IPS DF 6.9 (cell line): ENCODE results near the gene RNF152.

ENCODE experiments used
- DNase-seq: peaks from one replicate; pipeline ENCODE4 v3.0.0-alpha.2; 2013; ENCODE audit warnings: low read depth, low spot score
- H3K27ac ChIP-seq: one replicate; pipeline ENCODE4 v1.5.1; 2013; ENCODE audit warnings: low read length, control low read depth
- H3K27me3 ChIP-seq: 2 replicates; pipeline ENCODE4 v1.6.1; 2013; ENCODE audit warnings: mild to moderate bottlenecking, low read length; ENCODE audit not compliant: control insufficient read depth, insufficient read depth
- H3K36me3 ChIP-seq: 2 replicates; pipeline ENCODE4 v1.6.1; 2013; ENCODE audit warnings: low read length; ENCODE audit not compliant: control insufficient read depth, insufficient read depth
- H3K4me1 ChIP-seq: 2 replicates; pipeline ENCODE4 v1.6.1; 2013; ENCODE audit warnings: low read length; ENCODE audit not compliant: control insufficient read depth, insufficient read depth
- H3K4me3 ChIP-seq: 2 replicates; pipeline ENCODE4 v1.5.1; 2013; ENCODE audit warnings: mild to moderate bottlenecking, low read length
- H3K9me3 ChIP-seq: 2 replicates; pipeline ENCODE4 v1.6.1; 2013; ENCODE audit warnings: low read length, inconsistent platforms; ENCODE audit not compliant: control insufficient read depth, insufficient read depth
- WGBS: extraction: QIAGEN DNeasy Blood & Tissue Kit; methylation state at CpG from one replicate; pipeline ENCODE4 v1.1.7; 2013; ENCODE audit warnings: mixed read lengths, missing lambda C conversion rate; ENCODE audit not compliant: insufficient read length, insufficient coverage; 5-methylcytosine and 5-hydroxymethylcytosine counted together

The RNF152 gene

GRCh38 chr18:61917818-61918217 lies 25.0 kb upstream of the RNF152 start:
- Histone ChIP-seq H3K27ac (no peak overlapping the region), H3K4me1 (no peaks in the 10 kb centered on the region), H3K9me3 (no peaks in the 10 kb centered on the region), H3K36me3 (no peaks in the 10 kb centered on the region), H3K4me3 (no peak overlapping the region), H3K27me3 (no peaks in the 10 kb centered on the region)
- DNase-seq = no peak
- no CpG with 5 or more reads among the region's 2 CpGs for WGBS

- H3K36me3 ChIP-seq = no peaks in the 10 kb centered on the region
- peaks cover 2% of the 10 kb centered on the region; the same call in 1 of the 2 replicates for H3K4me1 ChIP-seq
- no peaks in the 10 kb centered on the region for H3K27me3 ChIP-seq
- no CpG with 5 or more reads among the region's 3 CpGs for WGBS
- no peak for DNase-seq
- no peak overlapping the region for H3K4me3 ChIP-seq
- H3K9me3 ChIP-seq = no peaks in the 10 kb centered on the region
- no peak overlapping the region for H3K27ac ChIP-seq
Observed at GRCh38 chr18:61912476-61912875, 19.7 kb upstream of the RNF152 start.

GRCh38 chr18:61910101-61910500 lies 17.3 kb upstream of the RNF152 start:
- H3K4me1 ChIP-seq = peaks cover 2% of the 10 kb centered on the region; the same call in 1 of the 2 replicates
- H3K27me3 ChIP-seq = no peaks in the 10 kb centered on the region
- no peak overlapping the region for H3K27ac ChIP-seq
- DNase-seq = no peak
- H3K9me3 ChIP-seq = no peaks in the 10 kb centered on the region
- no peaks in the 10 kb centered on the region for H3K36me3 ChIP-seq
- no peak overlapping the region for H3K4me3 ChIP-seq

GRCh38 chr18:61908661-61909060 lies 15.9 kb upstream of the RNF152 start:
- Histone ChIP-seq H3K4me3 (no peak overlapping the region), H3K36me3 (no peaks in the 10 kb centered on the region), H3K4me1 (peaks cover 2% of the 10 kb centered on the region; the same call in 1 of the 2 replicates), H3K9me3 (no peaks in the 10 kb centered on the region), H3K27ac (no peak overlapping the region), H3K27me3 (no peaks in the 10 kb centered on the region)
- no CpG with 5 or more reads among the region's 7 CpGs for WGBS
- no peak for DNase-seq

GRCh38 chr18:61901323-61901986 lies 8.6 kb upstream of the RNF152 start:
- no CpG with 5 or more reads among the region's 5 CpGs for WGBS

GRCh38 chr18:61900504-61901281 lies 7.9 kb upstream of the RNF152 start:
- no CpG with 5 or more reads among the region's 10 CpGs for WGBS

More at GRCh38 chr18:61901323-61901986, 8.6 kb upstream of the RNF152 start:
- Histone ChIP-seq H3K27ac (no peak overlapping the region), H3K9me3 (no peaks in the 10 kb centered on the region), H3K4me3 (no peak overlapping the region), H3K4me1 (no peaks in the 10 kb centered on the region), H3K27me3 (no peaks in the 10 kb centered on the region), H3K36me3 (no peaks in the 10 kb centered on the region)
- DNase-seq = no peak

GRCh38 chr18:61898640-61899101 lies 5.9 kb upstream of the RNF152 start:
- Histone ChIP-seq H3K9me3 (no peaks in the 10 kb centered on the region), H3K4me3 (no peak overlapping the region), H3K4me1 (no peaks in the 10 kb centered on the region), H3K27me3 (peaks cover 2% of the 10 kb centered on the region; the same call in 1 of the 2 replicates), H3K36me3 (no peaks in the 10 kb centered on the region), H3K27ac (no peak overlapping the region)
- no peak for DNase-seq
- no CpG with 5 or more reads among the region's 5 CpGs for WGBS

More at GRCh38 chr18:61900504-61901281, 7.9 kb upstream of the RNF152 start:
- Histone ChIP-seq H3K4me3 (no peak overlapping the region), H3K27me3 (no peaks in the 10 kb centered on the region; the same call in 1 of the 2 replicates), H3K9me3 (no peaks in the 10 kb centered on the region), H3K4me1 (no peaks in the 10 kb centered on the region), H3K36me3 (no peaks in the 10 kb centered on the region), H3K27ac (no peak overlapping the region)
- no peak for DNase-seq

- Histone ChIP-seq H3K4me1 (no peaks in the 10 kb centered on the region; the same call in 1 of the 2 replicates), H3K27ac (no peak overlapping the region), H3K36me3 (no peaks in the 10 kb centered on the region), H3K4me3 (no peak overlapping the region), H3K9me3 (no peaks in the 10 kb centered on the region), H3K27me3 (peaks cover 6% of the 10 kb centered on the region; the same call in 1 of the 2 replicates)
- DNase-seq = no peak
- no CpG with 5 or more reads among the region's 5 CpGs for WGBS
Observed at GRCh38 chr18:61896757-61897156, 4.0 kb upstream of the RNF152 start.

GRCh38 chr18:61896118-61896517 lies 3.3 kb upstream of the RNF152 start:
- DNase-seq = no peak
- Histone ChIP-seq H3K4me3 (no peak overlapping the region), H3K9me3 (no peaks in the 10 kb centered on the region), H3K4me1 (no peaks in the 10 kb centered on the region; the same call in 1 of the 2 replicates), H3K27me3 (peaks cover 6% of the 10 kb centered on the region; the same call in 1 of the 2 replicates), H3K27ac (no peak overlapping the region), H3K36me3 (no peaks in the 10 kb centered on the region)
- no CpG with 5 or more reads among the region's 1 CpG for WGBS

- no peaks in the 10 kb centered on the region; the same call in 1 of the 2 replicates for H3K4me1 ChIP-seq
- WGBS = no CpG with 5 or more reads among the region's 28 CpGs
- H3K27ac ChIP-seq = no peak overlapping the region
- no peaks in the 10 kb centered on the region for H3K9me3 ChIP-seq
- no peak for DNase-seq
- H3K27me3 ChIP-seq = peaks cover 6% of the 10 kb centered on the region; the same call in 1 of the 2 replicates
- no peaks in the 10 kb centered on the region for H3K36me3 ChIP-seq
- peak overlapping the region; percentile 80; the same call in 1 of the 2 replicates for H3K4me3 ChIP-seq
Observed at GRCh38 chr18:61894751-61895524, 2.1 kb upstream of the RNF152 start.
